GM18502 (cell line): Measurements from ENCODE around the gene GP9.

ENCODE experiments used
- ATAC-seq: cut with Tn5 transposase; IDR thresholded peaks from one replicate; pipeline ENCODE4 v1.9.1; 2021; ENCODE audit warnings: mild to moderate bottlenecking; ENCODE audit not compliant: unreplicated experiment, poor library complexity

GP9 gene

DNA sequence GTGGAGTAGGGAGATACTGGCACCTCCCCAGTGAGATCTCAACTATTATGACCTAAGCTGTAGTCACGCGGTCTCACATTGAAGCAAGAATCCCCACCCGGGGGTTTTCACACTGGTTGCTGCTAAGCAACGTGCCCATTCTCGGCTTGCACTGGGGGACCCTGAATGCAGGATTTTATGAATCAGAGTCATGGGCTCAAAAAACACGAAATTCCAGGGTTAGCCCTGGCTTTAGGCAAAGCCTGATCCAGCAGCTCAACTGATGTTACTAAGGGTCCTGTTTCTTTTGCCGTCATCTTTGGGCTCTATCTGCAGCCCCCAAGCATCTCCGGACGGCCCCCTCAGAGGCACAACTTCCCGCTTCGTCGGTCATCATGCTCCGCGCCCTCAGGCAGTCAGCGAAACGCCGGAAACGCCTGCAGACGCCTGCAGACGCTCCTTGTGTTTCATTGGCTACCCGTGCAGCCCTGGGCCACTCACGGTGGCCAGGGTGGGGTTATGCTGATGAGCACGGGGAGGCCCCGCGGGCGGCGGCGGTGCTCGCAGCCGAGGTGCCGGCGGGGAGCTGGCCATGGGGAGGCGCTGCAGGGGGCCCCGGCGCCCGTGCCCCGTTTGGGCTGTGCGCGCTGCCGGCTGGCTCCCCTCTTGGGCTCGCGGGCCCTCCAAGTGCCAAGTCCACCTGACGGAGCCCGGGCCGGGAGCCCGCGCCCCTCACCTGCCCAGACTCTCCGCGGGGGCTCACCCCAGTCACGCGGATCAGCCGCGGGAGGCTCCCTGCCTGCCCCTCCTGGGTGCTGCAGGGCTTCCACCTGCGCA is 33.6 kb upstream of the GP9 start:
- ATAC-seq = peak; percentile 99

DNA sequence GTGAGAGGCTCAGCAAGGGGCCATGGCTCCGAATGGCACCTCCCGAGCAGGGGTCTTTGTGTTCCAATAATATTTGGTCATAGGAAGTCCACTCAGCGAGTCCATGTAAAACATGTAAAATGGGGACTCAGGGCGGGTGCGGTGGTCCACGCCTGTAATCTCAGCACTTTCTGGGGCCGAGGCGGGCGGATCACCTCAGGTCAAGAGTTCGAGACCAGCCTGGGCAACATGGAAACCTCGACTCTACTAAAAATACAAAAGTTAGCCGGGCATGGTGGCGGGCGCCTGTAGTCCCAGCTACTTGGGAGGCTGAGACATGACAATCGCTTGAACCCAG is 33.1 kb upstream of the GP9 start:
- ATAC-seq = no peak

DNA sequence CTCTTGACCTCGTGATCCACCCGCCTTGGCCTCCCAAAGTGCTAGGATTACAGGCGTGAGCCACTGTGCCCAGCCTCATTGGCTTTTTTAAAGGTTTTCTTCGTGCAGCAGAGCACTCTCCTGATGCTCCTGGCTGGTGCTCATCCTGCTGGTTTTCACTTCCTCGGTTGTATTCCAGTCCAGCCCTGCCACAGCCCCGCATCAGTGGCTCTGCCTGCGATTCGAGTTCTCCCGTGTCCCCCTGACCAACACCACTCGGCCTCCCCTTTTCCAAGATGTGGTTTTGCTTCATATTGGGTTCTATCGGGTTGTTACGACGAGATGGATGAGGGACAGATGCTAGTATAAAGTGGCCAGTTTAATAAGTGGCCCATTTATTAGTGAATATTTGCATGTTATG is 31.7 kb upstream of the GP9 start:
- ATAC-seq = no peak

DNA sequence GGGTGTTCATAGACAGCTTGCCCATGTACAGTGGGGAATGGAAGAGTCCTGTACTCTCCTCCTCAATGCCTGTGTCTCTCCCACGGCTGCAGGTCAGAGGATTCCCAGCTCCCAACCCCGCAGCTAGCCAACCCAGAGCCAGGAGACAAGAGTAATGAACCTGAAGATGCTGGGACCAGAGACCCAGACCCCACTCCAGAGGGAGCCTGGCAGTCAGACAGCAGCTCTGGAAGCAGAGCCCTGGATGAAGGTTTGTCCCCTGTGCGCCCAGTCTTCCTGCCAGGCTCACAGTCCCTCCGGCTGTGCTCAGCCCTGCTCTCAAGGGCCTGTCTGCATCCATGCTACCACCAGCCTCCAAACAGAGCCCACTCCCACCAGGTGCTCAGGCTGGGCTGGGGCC is 30.0 kb upstream of the GP9 start:
- ATAC-seq = no peak

DNA sequence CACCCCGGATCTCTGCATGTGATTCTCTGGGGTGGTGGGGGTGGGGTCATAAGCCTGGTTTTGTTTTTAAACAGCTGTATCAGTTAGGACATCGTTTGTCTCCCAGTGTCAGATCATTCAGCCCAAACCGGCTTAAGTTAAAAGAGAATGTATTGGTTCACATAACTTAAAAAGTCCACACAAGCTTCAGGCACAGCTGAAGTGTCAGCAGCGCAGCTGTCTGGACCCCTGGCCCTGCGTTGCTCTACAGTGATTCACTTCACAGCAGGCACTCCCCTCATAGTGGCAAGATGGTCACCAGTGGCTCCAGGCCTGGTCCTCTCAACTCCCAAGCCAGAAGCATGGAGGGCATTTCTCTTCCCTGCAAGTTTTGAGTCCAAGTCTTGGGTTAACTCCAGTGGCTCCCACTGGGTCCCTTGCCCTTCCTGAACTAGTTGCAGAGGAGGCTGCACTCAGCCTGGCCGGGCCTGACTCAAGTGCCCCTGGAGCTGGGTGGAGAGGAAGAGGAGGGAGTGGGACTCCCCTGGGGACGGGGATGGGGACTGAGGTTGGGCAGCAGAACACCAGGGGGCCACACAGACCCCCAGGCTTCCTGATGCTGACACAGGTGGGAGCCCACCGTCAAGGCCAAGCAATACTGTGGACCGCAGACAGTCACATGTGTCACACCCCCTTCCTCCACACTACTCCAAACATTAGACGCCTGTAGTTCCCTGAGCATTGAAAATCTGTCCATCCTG is 28.9 kb upstream of the GP9 start:
- no peak for ATAC-seq

DNA sequence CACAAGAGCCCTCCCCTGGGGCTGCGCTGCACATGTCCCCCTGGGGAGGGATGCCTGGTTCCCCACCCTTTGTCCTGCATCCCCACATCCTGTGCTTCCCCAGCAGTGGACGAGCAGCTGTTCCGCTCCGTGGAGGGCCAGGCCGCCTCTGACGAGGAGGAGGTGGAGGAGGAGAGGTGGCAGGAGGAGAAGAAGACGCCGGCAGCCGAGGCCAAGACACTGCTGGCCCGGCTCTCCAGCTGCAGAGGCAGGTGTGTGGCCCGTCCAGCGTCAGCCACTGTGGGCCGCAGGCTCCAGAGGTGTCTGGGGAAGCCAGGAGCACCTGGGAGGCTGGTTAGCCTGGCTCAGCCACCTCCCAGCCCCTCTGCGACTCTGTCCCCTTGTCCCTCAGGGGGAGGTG is 27.9 kb upstream of the GP9 start:
- ATAC-seq = no peak

DNA sequence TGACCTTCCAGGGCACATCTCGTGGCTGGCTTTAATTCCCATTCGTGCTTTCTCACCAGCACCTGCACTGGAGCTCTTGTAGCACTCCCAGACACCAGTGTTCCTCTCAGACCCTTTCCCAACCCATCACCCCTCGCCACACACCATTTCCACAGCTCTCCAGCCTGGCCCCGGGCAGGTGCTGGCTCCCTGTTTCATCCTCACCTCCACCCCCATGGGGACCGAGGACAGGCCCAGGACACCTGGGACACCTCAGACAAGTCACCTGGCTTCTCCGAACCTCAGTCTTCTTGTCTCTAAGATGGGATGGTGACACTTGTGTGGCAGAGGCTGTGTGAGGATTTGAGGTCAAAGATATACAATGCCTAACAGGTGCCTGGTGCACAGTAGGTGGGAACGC is 27.4 kb upstream of the GP9 start:
- ATAC-seq = no peak

DNA sequence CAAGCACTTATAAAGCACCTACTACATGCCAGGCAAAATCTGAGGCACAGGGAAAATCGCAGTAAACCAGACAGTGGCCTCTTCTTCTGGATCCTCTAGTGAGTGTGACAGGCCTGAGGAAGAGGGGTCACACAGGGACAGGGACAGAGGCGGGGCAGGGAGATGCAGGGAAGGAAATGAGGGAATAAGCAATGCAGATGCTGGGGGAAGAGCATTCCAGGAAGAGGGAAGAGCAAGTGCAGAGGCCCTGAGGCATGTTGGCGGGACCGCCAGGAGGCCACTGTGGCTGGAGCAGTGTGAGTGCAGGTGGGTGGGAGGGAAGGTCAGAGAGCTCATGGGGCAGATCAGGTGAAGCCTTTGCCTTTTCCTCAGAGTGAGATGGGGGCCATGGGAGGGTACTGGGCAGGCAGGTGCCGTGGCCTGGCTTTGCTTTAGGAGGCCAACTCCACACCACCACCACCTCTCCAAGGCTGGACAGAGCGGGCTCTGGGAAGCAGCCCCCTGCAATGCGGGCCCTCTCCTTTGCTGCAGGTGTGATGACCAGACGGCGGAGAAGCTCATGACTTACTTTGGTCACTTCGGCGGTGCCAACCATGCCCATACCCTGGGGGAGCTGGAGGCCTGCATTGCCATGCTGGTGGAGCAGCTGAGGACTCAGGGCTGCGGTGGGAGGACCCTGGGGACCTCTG is 26.8 kb upstream of the GP9 start:
- ATAC-seq = no peak

DNA sequence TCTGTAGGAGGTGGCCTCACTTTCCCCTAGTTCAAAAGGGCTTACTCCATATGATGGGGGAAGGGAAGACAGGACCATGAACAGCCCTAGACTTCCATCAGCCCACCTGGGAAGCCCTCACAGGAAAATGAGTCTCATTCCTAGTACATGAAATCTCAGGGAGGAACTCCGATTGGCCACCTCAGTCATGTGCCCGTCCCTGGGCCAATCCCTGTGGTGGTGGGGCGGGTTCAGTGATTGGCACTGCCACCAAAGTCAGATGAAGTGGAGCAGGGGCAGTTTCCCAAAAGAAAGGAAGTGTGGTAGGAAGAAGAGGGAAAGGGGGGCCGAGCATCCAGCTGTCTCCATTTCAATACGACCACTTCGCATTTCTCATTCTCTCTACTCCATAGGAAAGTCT is 25.9 kb upstream of the GP9 start:
- no peak for ATAC-seq

DNA sequence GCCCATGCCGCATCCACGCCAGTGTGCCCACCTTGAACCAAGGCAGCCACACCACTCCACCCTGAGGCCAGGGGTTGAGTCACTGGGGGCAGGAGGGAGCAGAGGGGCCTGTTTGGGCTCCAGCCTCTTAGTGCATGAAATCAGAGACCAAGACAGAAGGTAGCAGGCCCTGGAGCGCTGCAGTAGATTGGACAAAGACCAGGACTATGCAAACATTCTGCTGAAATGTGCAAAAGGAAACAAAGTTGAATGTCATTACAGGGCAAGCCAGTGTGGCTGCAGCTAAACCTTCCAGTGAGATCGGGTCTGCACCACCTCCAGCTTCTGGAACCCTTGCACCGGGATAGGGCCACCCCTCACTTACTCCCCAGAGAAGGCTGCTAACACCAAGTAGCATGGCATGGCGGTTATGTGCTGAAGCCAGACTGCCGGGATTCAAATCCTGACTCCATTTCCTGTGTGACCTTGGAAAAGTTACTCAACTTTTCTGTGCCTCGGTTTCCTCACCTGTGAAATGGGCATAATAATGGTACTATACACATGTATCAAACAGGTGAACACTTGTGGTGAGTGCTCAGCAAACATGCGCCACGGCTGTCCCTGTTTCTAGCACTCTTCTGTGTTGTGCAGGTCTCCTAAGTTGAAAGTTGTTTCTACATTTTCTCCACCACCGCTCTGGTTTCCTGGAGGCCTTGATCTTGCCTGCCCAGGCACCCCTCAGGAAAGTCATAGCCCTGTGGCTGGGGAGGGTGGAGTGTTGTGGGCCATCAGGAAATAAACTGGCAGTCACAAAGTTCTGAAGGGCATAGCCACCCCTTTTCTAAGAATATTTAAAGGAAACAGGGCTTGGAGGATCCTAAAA is 25.0 kb upstream of the GP9 start:
- no peak for ATAC-seq

DNA sequence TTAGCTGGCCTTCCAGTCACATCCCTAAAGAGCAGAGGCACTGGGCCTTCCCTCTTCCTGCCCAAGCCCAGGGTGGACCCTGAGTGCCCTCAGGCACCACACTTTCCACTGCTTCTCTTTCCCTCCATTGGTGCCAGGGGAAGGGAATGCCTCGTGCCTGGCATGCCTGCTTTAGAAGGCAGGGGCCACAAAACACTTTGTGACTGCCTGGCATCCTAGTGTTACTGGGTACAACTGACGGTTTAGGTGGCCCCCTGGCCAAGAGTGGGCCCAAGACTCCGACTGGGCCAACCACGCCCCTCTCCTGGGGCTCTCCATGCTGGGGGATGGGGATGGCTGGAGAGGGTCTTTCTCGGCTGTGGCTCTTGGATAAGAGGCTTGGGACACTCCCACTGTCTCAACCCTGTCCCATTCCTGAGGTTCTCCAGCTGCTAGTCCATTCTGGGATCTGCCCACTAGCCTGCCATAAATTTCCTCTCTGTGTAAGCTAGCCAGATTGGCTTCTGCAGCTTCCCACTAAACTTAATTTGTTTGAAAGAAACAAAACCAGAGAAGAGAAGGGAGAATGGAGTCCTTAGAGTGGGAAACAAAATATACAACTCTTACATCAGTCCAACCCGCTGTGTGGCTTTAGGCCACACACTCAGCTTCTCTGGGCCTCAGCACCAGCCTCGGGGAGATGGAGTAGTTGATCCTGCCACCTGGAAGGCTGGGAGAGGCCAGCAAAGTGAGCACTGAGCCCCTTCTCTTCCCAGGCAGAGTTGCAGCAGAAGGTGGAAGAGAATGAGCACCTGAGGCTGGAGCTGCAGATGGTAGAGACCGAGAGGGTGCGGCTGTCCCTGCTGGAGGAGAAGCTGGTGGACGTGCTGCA is 24.1 kb upstream of the GP9 start:
- ATAC-seq = no peak

DNA sequence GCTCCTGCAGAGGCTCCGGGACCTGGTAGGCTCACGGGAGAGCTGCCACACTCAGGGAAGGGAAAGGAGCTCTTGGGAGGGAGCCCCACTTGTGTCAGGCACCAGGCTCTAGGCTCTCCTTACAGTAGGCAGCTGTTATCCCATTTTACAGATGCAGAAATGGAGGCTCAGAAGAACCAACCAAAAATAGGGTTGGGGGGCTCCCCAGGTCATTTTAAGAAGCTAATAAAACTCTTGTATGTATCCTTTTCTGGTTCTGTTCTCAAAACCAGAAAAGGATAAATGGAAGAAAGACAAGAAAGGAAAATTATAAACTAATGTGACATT is 23.5 kb upstream of the GP9 start:
- ATAC-seq = no peak

DNA sequence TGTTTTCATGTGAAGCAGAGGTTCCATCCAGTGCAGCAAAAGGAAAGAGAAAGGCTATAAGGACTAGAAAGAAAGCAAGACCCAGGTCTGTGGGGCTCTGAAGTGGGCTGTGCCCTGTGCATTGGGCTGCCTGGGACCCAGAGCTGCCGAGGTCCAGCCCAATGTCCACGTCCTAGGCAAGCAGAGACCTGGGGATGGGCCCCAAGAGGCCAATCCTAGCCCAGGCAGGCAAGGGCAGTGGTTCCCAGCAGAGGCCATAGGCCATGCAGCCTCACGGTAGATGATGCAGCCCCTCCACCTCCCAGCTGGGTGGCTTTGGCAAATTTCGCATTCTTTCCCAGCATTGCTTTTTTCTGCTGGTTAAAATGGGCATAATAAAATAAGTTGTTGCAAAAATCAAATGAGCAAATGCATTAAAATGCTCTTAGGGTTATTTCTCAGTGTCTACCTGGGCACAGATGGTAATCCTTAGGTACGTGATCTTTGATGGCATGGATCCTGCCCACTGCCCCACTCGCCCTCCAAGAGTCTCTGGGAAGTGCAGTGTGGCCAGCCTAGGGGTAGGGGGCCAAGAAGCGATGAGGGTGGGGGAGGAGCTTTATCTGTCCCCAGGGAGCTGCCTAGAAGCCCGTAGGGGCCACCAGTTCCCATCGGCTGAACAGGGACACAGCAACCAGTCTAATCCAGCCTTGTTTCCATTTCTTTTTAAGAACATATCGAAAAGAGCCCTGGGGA is 22.3 kb upstream of the GP9 start:
- ATAC-seq = no peak

DNA sequence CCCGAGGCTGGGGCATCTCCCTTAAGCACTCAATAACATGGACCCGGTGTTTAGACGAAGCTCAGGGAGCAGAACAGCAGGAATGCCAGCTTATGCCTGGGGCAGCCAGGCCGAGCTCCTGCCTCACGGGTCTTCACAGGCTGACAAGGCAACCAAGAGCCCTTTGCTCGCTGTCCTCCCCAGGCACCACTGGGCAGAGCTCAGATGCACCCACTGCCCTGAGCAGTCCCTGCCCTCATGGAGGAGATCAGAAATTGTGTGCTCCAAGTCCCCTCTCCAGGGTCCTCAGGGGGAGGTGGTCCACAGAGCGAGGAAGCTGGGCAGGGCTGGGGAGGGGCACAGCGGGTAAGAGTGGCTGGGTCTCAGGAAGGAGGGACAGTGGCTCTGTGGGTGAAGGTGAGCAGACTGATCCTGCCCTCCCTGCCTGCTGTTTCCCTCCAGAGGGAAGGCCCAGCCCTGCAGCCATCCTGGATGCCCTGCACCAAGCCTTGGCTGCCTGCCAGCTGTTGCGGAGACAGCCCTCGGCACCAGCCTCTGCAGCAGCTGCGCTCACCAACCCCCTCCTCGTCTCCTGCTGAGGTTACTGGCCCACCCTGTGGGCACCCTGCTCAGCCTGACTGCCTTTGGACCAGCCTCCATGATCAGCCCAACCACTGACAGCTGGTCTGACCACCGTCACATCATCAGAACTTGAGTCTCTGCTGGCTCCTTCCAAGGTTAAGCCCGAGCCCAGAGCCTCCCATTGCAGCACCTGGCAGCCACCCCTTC is 21.1 kb upstream of the GP9 start:
- ATAC-seq = no peak

DNA sequence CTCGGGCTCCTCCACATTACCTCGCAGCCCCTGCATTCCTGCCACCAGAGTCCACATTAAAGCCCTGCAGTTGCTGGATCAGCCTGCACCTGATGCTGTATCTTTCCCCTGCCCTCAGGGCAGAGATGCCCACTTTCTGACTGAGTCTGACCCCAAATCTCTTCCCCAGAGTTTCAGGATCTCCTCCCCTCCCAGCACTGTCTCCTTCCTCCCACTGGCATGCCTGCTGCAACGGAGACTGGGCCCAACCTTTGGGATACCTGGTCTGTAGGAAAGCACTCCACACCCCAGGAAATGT is 20.6 kb upstream of the GP9 start:
- ATAC-seq = no peak

DNA sequence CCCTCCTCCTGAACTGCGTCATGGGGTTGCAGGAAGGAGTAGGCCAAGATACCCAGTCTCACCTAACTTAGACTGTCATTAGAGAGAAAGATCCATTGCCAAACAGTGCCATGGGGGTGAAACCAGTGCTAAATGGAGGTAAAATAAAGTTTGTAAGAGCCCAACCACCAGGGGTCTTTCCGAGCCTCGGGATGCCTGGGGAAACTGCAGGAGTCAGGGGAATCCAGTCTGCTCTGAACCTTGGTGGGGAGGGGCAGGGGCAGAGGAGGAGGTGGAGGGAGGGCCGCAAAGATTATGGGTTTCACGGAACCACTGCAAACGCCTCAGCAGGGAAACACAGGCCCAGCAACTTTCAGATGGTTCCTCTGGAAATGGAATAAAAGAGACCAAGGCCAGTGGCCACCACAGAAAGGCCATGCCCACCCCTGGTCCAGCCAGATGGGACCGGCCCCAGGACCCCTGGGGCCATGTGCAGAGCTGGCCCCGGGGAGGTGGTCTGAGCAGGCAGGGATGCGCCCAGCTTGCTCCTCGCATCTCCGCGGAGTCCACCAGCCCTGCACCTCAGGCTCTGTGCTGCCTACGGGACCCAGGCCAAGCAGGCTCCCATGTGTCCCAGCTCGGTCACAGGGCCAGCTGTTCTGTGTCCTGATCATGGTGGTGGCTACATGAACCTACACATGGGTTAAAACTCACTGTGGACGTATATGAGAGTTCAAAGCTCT is 19.8 kb upstream of the GP9 start:
- ATAC-seq = no peak

DNA sequence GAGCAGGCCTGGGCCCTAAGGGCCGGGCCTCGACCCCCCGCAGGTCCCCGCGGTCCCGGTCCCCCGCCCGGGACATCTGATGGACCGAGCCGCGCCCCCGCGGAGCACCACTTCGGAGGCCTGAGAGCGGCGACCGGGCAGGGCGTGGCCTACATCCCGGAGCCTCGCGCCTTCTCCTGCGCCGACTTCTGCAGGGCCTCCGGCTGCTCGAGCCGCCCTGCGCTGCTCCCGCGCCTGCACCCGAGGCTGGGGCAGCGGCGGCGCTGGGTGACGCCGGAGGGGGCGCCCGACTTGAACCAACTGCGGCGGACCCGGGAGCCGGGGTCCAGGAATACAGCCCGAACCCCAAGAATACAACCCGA is 14.9 kb upstream of the GP9 start:
- no peak for ATAC-seq
